ENCODE data around the gene RARB. TPM values are rescaled to one million over a fixed set of nuclear protein-coding genes. Genes with fewer than 3 reads are reported as not detected.
A peak's percentile ranks its signal among the peaks of the same experiment; 100 is the strongest.

The RARB gene
- total RNA-seq, 1 donor from 2014 or later, result 17.6 TPM

- DNase-seq (ENCODE audit: extremely low read depth, low read depth, low spot score), result no peak
These were observed 7.2 kb upstream of the RARB start for GRCh38 chr3:25420885-25421284.

- no peak for DNase-seq (ENCODE audit: extremely low read depth, low read depth, low spot score)
These were observed 6.3 kb upstream of the RARB start for GRCh38 chr3:25421747-25422146.

- no peak for DNase-seq (ENCODE audit: extremely low read depth, low read depth, low spot score)
These were observed 4.1 kb upstream of the RARB start for GRCh38 chr3:25423780-25424588.

- DNase-seq (ENCODE audit: extremely low read depth, low read depth, low spot score), result no peak
These were observed 3.4 kb upstream of the RARB start for GRCh38 chr3:25424614-25425013.

- DNase-seq (ENCODE audit: extremely low read depth, low read depth, low spot score), result no peak
These were observed 1.7 kb upstream of the RARB start for GRCh38 chr3:25426408-25426807.

GRCh38 chr3:25427155-25427554 is 908 bp upstream of the RARB start:
- DNase-seq (ENCODE audit: extremely low read depth, low read depth, low spot score), result no peak

GRCh38 chr3:25427563-25427941 is 511 bp upstream of the RARB start:
- no peak for DNase-seq (ENCODE audit: extremely low read depth, low read depth, low spot score)

GRCh38 chr3:25428789-25429335 is 799 bp downstream of the RARB start:
- DNase-seq (ENCODE audit: extremely low read depth, low read depth, low spot score), result no peak

- DNase-seq (ENCODE audit: extremely low read depth, low read depth, low spot score), result no peak
These were observed 1.6 kb downstream of the RARB start for GRCh38 chr3:25429361-25430286.

- peak; percentile 52 for DNase-seq (ENCODE audit: extremely low read depth, low read depth, low spot score)
These were observed 2.3 kb downstream of the RARB start for GRCh38 chr3:25430287-25430934.

GRCh38 chr3:25430935-25431770 is 3.1 kb downstream of the RARB start:
- DNase-seq (ENCODE audit: extremely low read depth, low read depth, low spot score), result no peak

- no peak for DNase-seq (ENCODE audit: extremely low read depth, low read depth, low spot score)
These were observed 4.2 kb downstream of the RARB start for GRCh38 chr3:25432176-25432720.

GRCh38 chr3:25433106-25433505 is 5.0 kb downstream of the RARB start:
- DNase-seq (ENCODE audit: extremely low read depth, low read depth, low spot score), result no peak

GRCh38 chr3:25433868-25434267 is 5.8 kb downstream of the RARB start:
- peak; percentile 88 for DNase-seq (ENCODE audit: extremely low read depth, low read depth, low spot score)

- no peak for DNase-seq (ENCODE audit: extremely low read depth, low read depth, low spot score)
These were observed 9.9 kb downstream of the RARB start for GRCh38 chr3:25437953-25438352.

GRCh38 chr3:25438791-25439555 is 10.9 kb downstream of the RARB start:
- DNase-seq (ENCODE audit: extremely low read depth, low read depth, low spot score), result no peak

- DNase-seq (ENCODE audit: extremely low read depth, low read depth, low spot score), result no peak
These were observed 13.3 kb downstream of the RARB start for GRCh38 chr3:25441234-25441856.

- DNase-seq (ENCODE audit: extremely low read depth, low read depth, low spot score), result no peak
These were observed 14.4 kb downstream of the RARB start for GRCh38 chr3:25442486-25442885.

GRCh38 chr3:25444273-25444672 is 16.2 kb downstream of the RARB start:
- DNase-seq (ENCODE audit: extremely low read depth, low read depth, low spot score), result no peak

Measured in glomerular endothelial cell (primary cell).